ENCODE measurements around the gene ORC1.
"Not testable (repeated sequence)": the region's sequence is repeated elsewhere in the genome, so short reads cannot be mapped to it uniquely, and the experiment has no call there.

Gene ORC1

DNA sequence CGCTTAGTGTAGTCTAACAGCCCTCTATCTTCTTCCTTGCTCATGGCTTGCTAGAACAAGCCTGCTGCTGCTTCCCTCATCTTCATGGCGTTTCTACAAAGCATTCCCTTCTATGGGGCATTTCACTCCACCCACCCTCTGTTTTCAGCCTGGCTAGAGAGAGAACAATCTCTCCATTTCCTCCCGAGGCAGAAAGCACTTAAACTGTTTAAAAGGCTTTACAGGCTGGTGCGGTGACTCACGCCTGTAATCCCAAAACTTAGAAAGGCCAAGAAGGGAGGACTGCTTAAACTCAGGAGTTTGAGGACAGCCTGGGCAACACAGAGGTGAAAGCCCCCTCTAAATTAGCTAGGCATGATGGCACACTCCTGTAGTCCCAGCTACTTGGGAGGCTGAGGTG, 17.8 kb downstream of the ORC1 start:
- Histone ChIP-seq H3K27ac (ENCODE audit: low read length) (no peak overlapping the region), H3K27me3 (ENCODE audit: low read depth, low read length) (no peaks in the 10 kb centered on the region), H3K9me3 (ENCODE audit: control insufficient read depth in 1 of 2, low read length in 2 of 2) (no peaks in the 10 kb centered on the region), H3K4me3 (ENCODE audit: low read depth in 1 of 2, low read length in 2 of 2) (no peak overlapping the region), H3K4me1 (ENCODE audit: control insufficient read depth in 1 of 2, insufficient read depth in 2 of 2, low read length in 2 of 2) (no peaks in the 10 kb centered on the region), H3K36me3 (ENCODE audit: control insufficient read depth in 1 of 2, insufficient read depth in 2 of 2, low read length in 2 of 2) (no peaks in the 10 kb centered on the region)

DNA sequence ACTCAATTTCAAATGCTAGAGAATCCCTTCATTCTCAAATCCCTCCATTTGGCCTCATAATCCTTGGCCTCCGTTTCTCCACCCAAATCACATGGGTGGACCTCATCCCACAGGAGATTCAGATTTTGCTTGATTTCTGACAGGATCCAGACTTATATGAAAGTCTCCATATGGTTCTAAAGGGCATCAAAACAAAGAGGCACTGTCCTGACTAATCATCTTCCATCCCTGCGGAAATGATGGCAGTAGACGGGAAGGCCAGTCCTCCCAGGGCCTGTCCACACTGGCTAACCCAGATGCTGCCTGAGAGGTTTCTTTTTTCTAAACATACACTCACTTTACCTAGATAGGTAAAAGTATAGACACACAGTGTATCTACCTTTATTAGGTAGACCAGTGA, 18.8 kb downstream of the ORC1 start:
- no peaks in the 10 kb centered on the region for H3K9me3 ChIP-seq (ENCODE audit: control insufficient read depth in 1 of 2, low read length in 2 of 2)
- no peaks in the 10 kb centered on the region for H3K36me3 ChIP-seq (ENCODE audit: control insufficient read depth in 1 of 2, insufficient read depth in 2 of 2, low read length in 2 of 2)
- no peaks in the 10 kb centered on the region for H3K27me3 ChIP-seq (ENCODE audit: low read depth, low read length)
- no peak overlapping the region for H3K27ac ChIP-seq (ENCODE audit: low read length)
- H3K4me1 ChIP-seq (ENCODE audit: control insufficient read depth in 1 of 2, insufficient read depth in 2 of 2, low read length in 2 of 2), result no peaks in the 10 kb centered on the region
- no peak overlapping the region for H3K4me3 ChIP-seq (ENCODE audit: low read depth in 1 of 2, low read length in 2 of 2)

DNA sequence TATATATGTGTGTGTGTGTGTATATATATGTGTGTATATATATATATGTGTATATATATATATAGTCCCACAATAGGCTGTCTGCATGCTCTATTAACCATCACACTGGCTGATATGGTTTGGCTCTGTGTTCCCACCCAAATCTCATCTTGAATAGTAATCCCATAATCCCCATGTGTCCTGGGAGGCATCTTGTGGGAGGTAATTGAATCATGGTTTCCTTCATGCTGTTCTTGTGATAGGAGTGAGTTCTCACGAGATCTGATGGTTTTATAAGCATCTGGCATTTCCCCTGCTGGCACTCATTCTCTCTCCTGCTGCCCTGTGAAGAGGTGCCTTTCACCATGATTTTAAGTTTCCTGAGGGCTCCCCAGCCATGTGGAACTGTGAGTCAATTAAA, 34.4 kb downstream of the ORC1 start:
- not testable (repeated sequence) for H3K36me3 ChIP-seq (ENCODE audit: control insufficient read depth in 1 of 2, insufficient read depth in 2 of 2, low read length in 2 of 2); H3K27ac ChIP-seq (ENCODE audit: low read length); H3K27me3 ChIP-seq (ENCODE audit: low read depth, low read length); H3K4me3 ChIP-seq (ENCODE audit: low read depth in 1 of 2, low read length in 2 of 2); H3K9me3 ChIP-seq (ENCODE audit: control insufficient read depth in 1 of 2, low read length in 2 of 2)
- peaks cover 5 to 11% of the 10 kb centered on the region in 2 donors for H3K4me1 ChIP-seq (ENCODE audit: control insufficient read depth in 1 of 2, insufficient read depth in 2 of 2, low read length in 2 of 2)

DNA sequence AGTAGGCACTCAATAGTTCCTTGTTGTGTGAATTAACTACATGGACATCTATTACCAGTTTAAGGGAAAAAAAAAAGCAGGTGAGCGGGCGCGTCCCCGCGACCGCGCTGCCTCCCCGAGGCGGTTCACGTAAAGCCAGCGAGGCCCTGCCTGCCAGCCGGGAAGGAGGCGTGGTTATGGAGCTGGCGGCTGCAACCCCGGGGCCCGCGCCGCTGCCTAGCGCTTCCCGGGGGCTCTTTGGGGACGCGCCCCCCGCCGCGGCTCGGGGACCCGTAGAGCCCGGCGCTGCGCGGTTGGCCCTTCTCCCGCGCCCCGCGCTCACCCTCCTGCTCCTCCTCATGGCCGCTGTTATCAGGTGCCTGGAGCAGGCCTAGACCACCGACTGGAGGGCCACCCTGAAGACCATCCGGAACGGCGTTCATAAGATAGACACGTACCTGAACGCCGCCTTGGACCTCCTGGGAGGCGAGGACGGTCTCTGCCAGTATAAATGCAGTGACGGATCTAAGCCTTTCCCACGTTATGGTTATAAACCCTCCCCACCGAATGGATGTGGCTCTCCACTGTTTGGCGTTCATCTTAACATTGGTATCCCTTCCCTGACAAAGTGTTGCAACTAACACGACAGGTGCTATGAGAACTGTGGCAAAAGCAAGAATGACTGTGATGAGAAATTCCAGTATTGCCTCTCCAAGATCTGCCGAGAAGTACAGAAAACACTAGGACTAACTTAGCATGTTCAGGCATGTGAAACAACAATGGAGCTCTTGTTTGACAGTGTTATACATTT, 35.6 kb downstream of the ORC1 start:
- Histone ChIP-seq H3K4me3 (ENCODE audit: low read depth in 1 of 2, low read length in 2 of 2) (peak overlapping the region; percentile 30 to 60), H3K9me3 (ENCODE audit: control insufficient read depth in 1 of 2, low read length in 2 of 2) (no peaks in the 10 kb centered on the region), H3K27me3 (ENCODE audit: low read depth, low read length) (no peaks in the 10 kb centered on the region), H3K36me3 (ENCODE audit: control insufficient read depth in 1 of 2, insufficient read depth in 2 of 2, low read length in 2 of 2) (peaks cover 0 to 5% of the 10 kb centered on the region in 2 donors), H3K4me1 (ENCODE audit: control insufficient read depth in 1 of 2, insufficient read depth in 2 of 2, low read length in 2 of 2) (peaks cover 6 to 20% of the 10 kb centered on the region in 2 donors), H3K27ac (ENCODE audit: low read length) (no peak overlapping the region)

- H3K36me3 ChIP-seq (ENCODE audit: control insufficient read depth in 1 of 2, insufficient read depth in 2 of 2, low read length in 2 of 2), result peaks cover 2 to 11% of the 10 kb centered on the region in 2 donors
- no peak overlapping the region for H3K4me3 ChIP-seq (ENCODE audit: low read depth in 1 of 2, low read length in 2 of 2)
- H3K9me3 ChIP-seq (ENCODE audit: control insufficient read depth in 1 of 2, low read length in 2 of 2), result no peaks in the 10 kb centered on the region
- H3K27me3 ChIP-seq (ENCODE audit: low read depth, low read length), result no peaks in the 10 kb centered on the region
- no peak overlapping the region for H3K27ac ChIP-seq (ENCODE audit: low read length)
- H3K4me1 ChIP-seq (ENCODE audit: control insufficient read depth in 1 of 2, insufficient read depth in 2 of 2, low read length in 2 of 2), result peaks cover 6 to 20% of the 10 kb centered on the region in 2 donors
Observed at GRCh38 chr1:52367272-52367671, 37.0 kb downstream of the ORC1 start.

GRCh38 chr1:52366517-52366827, 37.8 kb downstream of the ORC1 start:
- Histone ChIP-seq H3K4me3 (ENCODE audit: low read depth in 1 of 2, low read length in 2 of 2) (peak overlapping the region; percentile 82 to 95), H3K9me3 (ENCODE audit: control insufficient read depth in 1 of 2, low read length in 2 of 2) (no peaks in the 10 kb centered on the region), H3K27me3 (ENCODE audit: low read depth, low read length) (no peaks in the 10 kb centered on the region), H3K4me1 (ENCODE audit: control insufficient read depth in 1 of 2, insufficient read depth in 2 of 2, low read length in 2 of 2) (peaks cover 6 to 20% of the 10 kb centered on the region in 2 donors), H3K36me3 (ENCODE audit: control insufficient read depth in 1 of 2, insufficient read depth in 2 of 2, low read length in 2 of 2) (peaks cover 10 to 16% of the 10 kb centered on the region in 2 donors), H3K27ac (ENCODE audit: low read length) (no peak overlapping the region)

DNA sequence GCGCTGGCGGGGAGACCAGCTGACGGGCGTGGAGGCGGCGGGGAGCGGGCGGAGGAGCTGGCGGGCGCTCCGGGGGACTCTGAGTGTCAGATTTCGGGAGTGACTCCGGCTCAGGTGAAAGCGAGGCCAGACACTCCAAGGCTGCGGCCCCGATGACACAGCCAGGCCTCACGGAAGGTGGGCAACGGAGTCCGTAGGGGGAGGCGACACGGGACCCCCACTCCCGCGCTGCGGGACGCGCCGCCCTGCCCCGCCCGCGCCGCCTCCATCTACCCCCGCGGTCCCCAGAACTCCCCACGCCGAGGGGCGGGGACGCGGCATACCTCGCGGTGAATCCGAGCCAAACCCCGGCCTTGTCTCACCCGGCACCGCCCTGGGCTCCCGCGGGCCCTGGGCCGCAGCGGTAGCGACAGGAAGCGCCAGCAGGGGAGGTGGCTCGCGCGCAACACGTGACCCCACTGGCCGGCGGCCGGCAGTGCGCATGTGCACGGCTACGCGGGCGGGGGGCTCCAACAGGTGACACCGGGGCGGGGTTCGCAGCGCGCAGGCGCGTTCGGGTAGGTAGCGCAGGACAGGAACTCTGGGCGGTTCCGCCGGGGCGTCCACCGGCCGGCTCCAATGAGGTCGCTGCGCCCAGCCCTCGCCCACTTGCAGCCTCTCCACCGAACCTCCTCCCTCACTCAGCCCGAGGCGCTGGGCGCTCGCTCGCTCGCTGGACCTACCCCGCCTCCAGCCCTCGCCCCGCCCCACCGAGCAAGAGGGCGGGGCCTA, 38.3 kb downstream of the ORC1 start, which contains the start of gene CC2D1B:
Gene CC2D1B (minus strand): TSS at position 460 of the 771 bp plus-strand sequence. CDS start 1,585 bp downstream, outside the sequence.
- peaks cover 6 to 20% of the 10 kb centered on the region in 2 donors for H3K4me1 ChIP-seq (ENCODE audit: control insufficient read depth in 1 of 2, insufficient read depth in 2 of 2, low read length in 2 of 2)
- H3K9me3 ChIP-seq (ENCODE audit: control insufficient read depth in 1 of 2, low read length in 2 of 2), result no peaks in the 10 kb centered on the region
- H3K27ac ChIP-seq (ENCODE audit: low read length), result peak within 1 kb of the TSS; percentile 84

GRCh38 chr1:52365071-52365745, 39.0 kb downstream of the ORC1 start:
- Histone ChIP-seq H3K36me3 (ENCODE audit: control insufficient read depth in 1 of 2, insufficient read depth in 2 of 2, low read length in 2 of 2) (peaks cover 22 to 29% of the 10 kb centered on the region in 2 donors), H3K27ac (ENCODE audit: low read length) (peak overlapping the region; percentile 84)

More for the DNA sequence above, 38.3 kb downstream of the ORC1 start, which contains the start of gene CC2D1B:
- no peaks in the 10 kb centered on the region for H3K27me3 ChIP-seq (ENCODE audit: low read depth, low read length)
- peak within 1 kb of the TSS; percentile 82 to 95 for H3K4me3 ChIP-seq (ENCODE audit: low read depth in 1 of 2, low read length in 2 of 2)
- H3K36me3 ChIP-seq (ENCODE audit: control insufficient read depth in 1 of 2, insufficient read depth in 2 of 2, low read length in 2 of 2), result peaks cover 15 to 22% of the 10 kb centered on the region in 2 donors

GRCh38 chr1:52364235-52364839, 39.9 kb downstream of the ORC1 start:
- Histone ChIP-seq H3K4me1 (ENCODE audit: control insufficient read depth in 1 of 2, insufficient read depth in 2 of 2, low read length in 2 of 2) (peaks cover 6 to 20% of the 10 kb centered on the region in 2 donors), H3K27ac (ENCODE audit: low read length) (peak overlapping the region; percentile 84), H3K9me3 (ENCODE audit: control insufficient read depth in 1 of 2, low read length in 2 of 2) (no peaks in the 10 kb centered on the region), H3K36me3 (ENCODE audit: control insufficient read depth in 1 of 2, insufficient read depth in 2 of 2, low read length in 2 of 2) (peaks cover 31 to 37% of the 10 kb centered on the region in 2 donors), H3K27me3 (ENCODE audit: low read depth, low read length) (no peaks in the 10 kb centered on the region), H3K4me3 (ENCODE audit: low read depth in 1 of 2, low read length in 2 of 2) (peak overlapping the region in 1 of 2 donors; percentile 95)

More at GRCh38 chr1:52365071-52365745, 39.0 kb downstream of the ORC1 start:
- H3K9me3 ChIP-seq (ENCODE audit: control insufficient read depth in 1 of 2, low read length in 2 of 2), result no peaks in the 10 kb centered on the region
- peaks cover 6 to 20% of the 10 kb centered on the region in 2 donors for H3K4me1 ChIP-seq (ENCODE audit: control insufficient read depth in 1 of 2, insufficient read depth in 2 of 2, low read length in 2 of 2)
- H3K27me3 ChIP-seq (ENCODE audit: low read depth, low read length), result no peaks in the 10 kb centered on the region
- H3K4me3 ChIP-seq (ENCODE audit: low read depth in 1 of 2, low read length in 2 of 2), result peak overlapping the region; percentile 82 to 95

- Histone ChIP-seq H3K9me3 (ENCODE audit: control insufficient read depth in 1 of 2, low read length in 2 of 2) (no peaks in the 10 kb centered on the region), H3K4me3 (ENCODE audit: low read depth in 1 of 2, low read length in 2 of 2) (no peak overlapping the region), H3K4me1 (ENCODE audit: control insufficient read depth in 1 of 2, insufficient read depth in 2 of 2, low read length in 2 of 2) (peaks cover 6 to 15% of the 10 kb centered on the region in 2 donors), H3K27ac (ENCODE audit: low read length) (no peak overlapping the region), H3K36me3 (ENCODE audit: control insufficient read depth in 1 of 2, insufficient read depth in 2 of 2, low read length in 2 of 2) (peaks cover 69 to 74% of the 10 kb centered on the region in 2 donors), H3K27me3 (ENCODE audit: low read depth, low read length) (no peaks in the 10 kb centered on the region)
Observed at GRCh38 chr1:52360595-52360968, 43.6 kb downstream of the ORC1 start.

Data from muscle layer of duodenum (tissue), 2 donors.